Ovary (tissue), 3 donors: ENCODE results near the gene GBE1.

Experiments used
- EP300 ChIP-seq: sonication (generic); formaldehyde crosslinking; IDR thresholded peaks from one replicate; pipeline ENCODE4 v1.6.1; 2017; ENCODE audit warnings: antibody characterized with exemption
- POLR2A ChIP-seq: fragments of 450-650 bp; IDR thresholded peaks from one replicate; pipeline ENCODE4 v1.6.1; 2017; ENCODE audit warnings: antibody characterized with exemption, mild to moderate bottlenecking, moderate library complexity
- TF ChIP-seq, protein P1 (sequence below), 3 donors: fragments of 450-650 bp in 2 of 3; fragments of 200-600 bp in 1 of 3; IDR thresholded peaks; one replicate each; pipeline versions ENCODE4 v1.5.1 to v1.8.0; 2016 to 2022; ENCODE audit warnings: antibody characterized with exemption in 3 of 3, mild to moderate bottlenecking in 1 of 3
- donor health status: DM: no; HTN: no; CAD: no.

DNA sequence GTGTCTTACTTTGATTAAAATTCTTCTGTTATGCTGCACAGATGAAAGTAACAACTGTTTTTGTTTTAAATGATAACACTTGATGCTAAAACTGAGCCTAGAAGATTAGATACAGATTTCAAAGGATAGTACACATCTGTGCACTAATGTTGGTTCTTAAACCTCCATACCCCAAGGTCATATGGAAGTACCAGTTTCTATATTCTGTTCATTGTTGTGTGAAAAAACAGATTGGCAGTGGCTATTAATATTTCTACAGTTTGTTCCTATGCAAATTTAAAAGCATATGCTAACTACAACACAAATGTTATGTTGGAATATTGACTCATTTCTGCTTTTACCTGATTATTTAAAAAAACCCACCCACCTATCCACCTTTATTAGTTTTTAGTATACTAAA, 32.0 kb upstream of the GBE1 start:
- TF ChIP-seq, protein P1, sequence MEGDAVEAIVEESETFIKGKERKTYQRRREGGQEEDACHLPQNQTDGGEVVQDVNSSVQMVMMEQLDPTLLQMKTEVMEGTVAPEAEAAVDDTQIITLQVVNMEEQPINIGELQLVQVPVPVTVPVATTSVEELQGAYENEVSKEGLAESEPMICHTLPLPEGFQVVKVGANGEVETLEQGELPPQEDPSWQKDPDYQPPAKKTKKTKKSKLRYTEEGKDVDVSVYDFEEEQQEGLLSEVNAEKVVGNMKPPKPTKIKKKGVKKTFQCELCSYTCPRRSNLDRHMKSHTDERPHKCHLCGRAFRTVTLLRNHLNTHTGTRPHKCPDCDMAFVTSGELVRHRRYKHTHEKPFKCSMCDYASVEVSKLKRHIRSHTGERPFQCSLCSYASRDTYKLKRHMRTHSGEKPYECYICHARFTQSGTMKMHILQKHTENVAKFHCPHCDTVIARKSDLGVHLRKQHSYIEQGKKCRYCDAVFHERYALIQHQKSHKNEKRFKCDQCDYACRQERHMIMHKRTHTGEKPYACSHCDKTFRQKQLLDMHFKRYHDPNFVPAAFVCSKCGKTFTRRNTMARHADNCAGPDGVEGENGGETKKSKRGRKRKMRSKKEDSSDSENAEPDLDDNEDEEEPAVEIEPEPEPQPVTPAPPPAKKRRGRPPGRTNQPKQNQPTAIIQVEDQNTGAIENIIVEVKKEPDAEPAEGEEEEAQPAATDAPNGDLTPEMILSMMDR (IDR thresholded peaks at IDR 0.05), result no peak
- TF ChIP-seq EP300 (no peak), POLR2A (no peak)
